GM12875 (cell line): ENCODE data around the gene SERPINA3.

Experiments
- H3K4me3 ChIP-seq: one replicate; pipeline ENCODE4 v1.5.1; 2011; ENCODE audit warnings: low read depth, low read length, control low read depth
- CTCF ChIP-seq: IDR thresholded peaks from 2 replicates; pipeline ENCODE4 v1.5.1; 2011; ENCODE audit warnings: low read depth, mild to moderate bottlenecking, control low read depth, inconsistent platforms, low read length, moderate library complexity, borderline replicate concordance; ENCODE audit not compliant: insufficient read depth

The SERPINA3 gene

DNA sequence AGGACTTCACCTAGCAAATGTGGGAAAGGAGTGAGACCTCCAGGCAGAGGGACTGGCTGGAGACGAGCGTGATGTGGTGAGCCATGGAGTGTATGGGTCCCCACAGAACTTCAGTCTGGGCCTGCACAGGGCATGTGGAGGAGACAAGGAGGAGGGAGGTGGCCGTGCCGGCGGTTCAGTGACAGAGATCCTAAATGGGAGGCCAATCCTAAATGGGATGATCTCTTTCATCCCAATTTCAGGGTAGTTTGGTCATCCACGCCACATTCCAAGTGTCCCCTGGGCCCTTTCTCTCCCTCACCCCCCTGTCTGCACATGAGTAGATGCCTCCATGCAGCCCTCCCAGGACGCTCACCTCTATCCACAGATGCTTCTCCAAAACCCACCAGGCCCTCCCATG lies 17.8 kb upstream of the SERPINA3 start:
- no peak for TF ChIP-seq CTCF
- H3K4me3 ChIP-seq: no peak overlapping the region

DNA sequence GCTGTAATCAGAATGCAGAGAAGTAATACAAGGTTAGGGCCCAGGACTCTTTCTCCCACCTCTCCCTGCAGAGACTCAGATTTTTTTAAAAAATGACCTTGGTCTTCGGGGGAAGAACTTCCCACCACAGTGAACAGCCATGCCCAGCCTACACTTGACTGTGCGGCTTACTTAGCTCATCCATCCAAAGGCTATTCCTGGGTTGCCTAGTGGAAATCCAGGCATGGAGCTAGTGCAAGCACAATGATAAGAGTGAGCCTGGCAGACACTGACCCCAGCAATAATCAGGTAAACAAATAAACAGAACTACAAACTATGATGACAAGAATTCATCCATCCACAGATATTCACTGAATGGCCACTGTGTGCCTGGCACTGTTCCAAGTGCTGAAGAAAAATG lies 16.3 kb upstream of the SERPINA3 start:
- no peak for TF ChIP-seq CTCF
- H3K4me3 ChIP-seq: no peak overlapping the region

GRCh38 chr14:94596361-94596760 lies 15.8 kb upstream of the SERPINA3 start:
- H3K4me3 ChIP-seq: no peak overlapping the region
- no peak for TF ChIP-seq CTCF

DNA sequence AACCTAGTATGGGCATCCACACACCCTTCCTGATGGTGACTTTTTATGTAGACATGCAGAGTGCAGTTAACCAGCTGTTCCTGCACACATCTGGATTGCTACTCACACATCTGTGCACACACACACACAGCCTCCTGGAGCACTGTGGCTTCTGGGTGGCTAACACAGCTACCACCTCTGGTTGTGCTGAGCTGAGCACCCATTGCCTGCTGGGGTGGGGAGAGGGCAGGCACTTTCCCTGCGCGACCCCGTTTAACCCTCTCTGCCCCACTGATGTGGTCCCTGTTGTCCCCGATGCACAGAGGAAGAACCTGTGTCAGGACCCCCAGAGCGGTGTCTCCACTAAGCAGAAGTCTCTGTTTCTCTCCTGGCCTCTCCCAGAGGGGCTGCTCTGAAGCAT lies 14.4 kb upstream of the SERPINA3 start:
- H3K4me3 ChIP-seq: no peak overlapping the region
- no peak for TF ChIP-seq CTCF

DNA sequence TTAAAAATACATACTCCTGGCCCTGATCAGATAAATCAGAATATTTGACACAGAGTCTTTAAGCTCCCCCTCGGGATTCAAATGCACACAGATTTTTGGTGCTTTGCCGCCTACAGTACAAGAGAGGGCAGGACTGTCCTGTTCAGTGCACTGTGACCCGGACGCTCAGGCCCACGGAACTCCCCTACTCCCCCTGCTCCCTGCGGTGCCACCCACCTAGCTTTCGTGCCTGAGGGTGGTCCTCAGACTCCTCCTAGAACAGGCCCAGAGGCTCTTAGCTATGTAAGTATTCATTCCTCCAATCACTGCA lies 13.7 kb upstream of the SERPINA3 start:
- no peak overlapping the region for H3K4me3 ChIP-seq
- no peak for TF ChIP-seq CTCF

DNA sequence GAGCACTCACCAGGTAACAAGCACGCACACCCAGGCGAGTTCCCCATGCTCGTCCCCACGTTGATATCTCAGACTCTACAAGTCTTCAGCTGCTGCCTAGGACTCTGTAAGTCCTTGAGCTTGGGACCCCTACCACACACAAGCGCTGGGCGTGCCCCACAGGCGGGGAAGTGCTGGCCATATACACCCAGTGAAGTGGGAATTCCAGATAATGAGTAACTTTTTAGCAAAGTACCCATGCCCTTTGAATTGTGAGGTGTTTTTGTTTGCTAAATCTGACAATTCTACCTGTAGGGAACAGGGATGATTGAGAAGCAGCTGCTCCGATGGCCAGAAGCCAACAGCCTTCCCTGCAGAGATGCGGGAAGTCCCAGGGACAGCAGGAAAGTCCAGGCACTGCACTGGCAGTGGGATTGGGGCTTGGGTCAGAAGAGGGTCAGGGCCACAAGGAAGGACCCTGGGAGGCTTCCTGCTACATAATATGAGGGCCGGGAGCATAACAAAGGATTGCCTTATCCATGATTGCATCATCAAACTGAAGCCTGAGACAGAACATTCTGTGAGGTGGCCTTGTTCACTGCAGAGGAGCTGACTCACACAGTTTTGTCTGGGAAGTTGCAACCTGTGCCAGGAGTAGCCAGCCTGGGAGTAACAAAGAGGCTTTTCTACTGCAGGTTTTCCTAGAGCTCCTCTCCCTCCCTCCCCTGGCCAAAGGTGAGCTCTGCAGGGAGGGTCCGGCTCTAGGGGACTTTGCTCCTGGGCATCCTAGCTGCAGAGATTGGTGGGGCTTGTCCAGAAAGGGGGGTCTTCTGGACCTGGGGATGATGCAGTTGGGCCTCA lies 13.2 kb upstream of the SERPINA3 start:
- H3K4me3 ChIP-seq: no peak overlapping the region
- no peak for TF ChIP-seq CTCF

DNA sequence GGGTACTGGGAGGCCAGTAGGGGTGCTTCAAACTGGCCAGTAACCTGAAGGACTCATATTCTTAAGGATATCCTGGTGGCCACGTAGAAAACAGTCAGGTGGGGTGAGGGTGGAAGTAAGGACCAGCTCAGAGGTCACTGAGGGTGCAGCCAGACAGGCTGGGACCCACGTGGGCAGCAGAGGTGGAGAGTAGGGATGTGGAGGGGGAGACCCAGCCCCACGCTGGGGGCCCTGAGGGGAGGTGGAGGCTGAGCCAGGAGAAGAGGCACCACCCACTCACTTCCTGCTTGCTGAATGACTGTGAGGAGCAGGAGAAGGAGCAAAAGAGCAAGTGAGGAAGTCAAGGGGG lies 12.6 kb upstream of the SERPINA3 start:
- H3K4me3 ChIP-seq: no peak overlapping the region
- TF ChIP-seq CTCF: no peak
